GM12878 (cell line): ENCODE measurements around the gene CDC5L. TPM values are rescaled to one million over a fixed set of nuclear protein-coding genes. Genes with fewer than 3 reads are reported as not detected.

ENCODE experiments used
- ATAC-seq: fragments of 200-7000 bp; cut with Tn5 transposase; 3 replicates; pipeline ENCODE4 v1.9.1; 2020; ENCODE audit warnings: mild to moderate bottlenecking, moderate library complexity
- BruUV-seq: library from RNA; stranded (reverse); fragments of 400-500 nt; replicated peaks from 2 replicates; lab custom pipeline; 2021; lab: Mats Ljungman, UMichigan
- CTCF ChIA-PET: fragments of 300-600 bp; sonication (Branson Sonifier 250); formaldehyde crosslinking; extraction: SDS; loops from one replicate; lab custom pipeline; 2021; ENCODE audit warnings: inconsistent platforms; lab: Yijun Ruan, JAX
- POLR2A ChIA-PET: fragments of 350-600 bp; formaldehyde crosslinking; extraction: SDS; loops from one replicate; lab custom pipeline; 2021; ENCODE audit warnings: inconsistent platforms; lab: Charles Lee
- RAD21 ChIA-PET: fragments of 300-600 bp; sonication (Branson Sonifier 250); formaldehyde crosslinking; loops from one replicate; lab custom pipeline; 2023; ENCODE audit warnings: antibody characterized with exemption; ENCODE audit not compliant: unreplicated experiment; lab: Charles Lee
- SMC1A ChIA-PET: fragments of 300-600 bp; sonication (Branson Sonifier 250); formaldehyde crosslinking; loops from one replicate; lab custom pipeline; 2023; ENCODE audit not compliant: unreplicated experiment, uncharacterized antibody; lab: Charles Lee
- DNase-seq: peaks from one replicate; pipeline ENCODE4 v3.0.0-alpha.2; 2011; ENCODE audit warnings: low read depth, low spot score
- FAIRE-seq: peaks from 3 replicates; lab custom pipeline; 2011; peaks lifted over from hg19 to GRCh38; lab: Jason Lieb, UNC
- H2AFZ ChIP-seq: 2 replicates; pipeline ENCODE4 v1.6.0; 2011; ENCODE audit warnings: low read depth, low read length, control low read depth; ENCODE audit not compliant: control insufficient read depth
- H3K27ac ChIP-seq: 2 replicates; pipeline ENCODE4 v1.5.1; 2011; ENCODE audit warnings: control low read depth; ENCODE audit not compliant: control insufficient read depth, insufficient read depth
- H3K27me3 ChIP-seq, 2 experiments: replicated peaks in 1 of 2; 2 replicates each; pipeline versions ENCODE4 v1.6.0 to v1.6.1; 2011; ENCODE audit warnings: low read length in 1 of 2; ENCODE audit not compliant: control insufficient read depth in 2 of 2, insufficient read depth in 2 of 2
- H3K36me3 ChIP-seq, 2 experiments: 2 replicates each; pipeline ENCODE4 v1.5.1; 2011; ENCODE audit warnings: low read length in 1 of 2; ENCODE audit not compliant: control insufficient read depth in 2 of 2, insufficient read depth in 2 of 2
- H3K4me1 ChIP-seq: 2 replicates; pipeline ENCODE4 v1.6.1; 2011; ENCODE audit warnings: mild to moderate bottlenecking, low read length, moderate library complexity, mixed read lengths; ENCODE audit not compliant: control insufficient read depth, insufficient read depth
- H3K4me2 ChIP-seq: 2 replicates; pipeline ENCODE4 v1.6.0; 2011; ENCODE audit warnings: control low read depth; ENCODE audit not compliant: control insufficient read depth, insufficient read depth
- H3K4me3 ChIP-seq: fragments of 200-600 bp; sonication (generic); 2 replicates; pipeline ENCODE4 v1.5.1; 2016
- H3K79me2 ChIP-seq: 2 replicates; pipeline ENCODE4 v1.6.0; 2011; ENCODE audit warnings: low read length; ENCODE audit not compliant: control insufficient read depth, insufficient read depth
- H3K9ac ChIP-seq: 2 replicates; pipeline ENCODE4 v1.8.0; 2011; ENCODE audit warnings: low read length, control low read depth, mixed read lengths; ENCODE audit not compliant: control insufficient read depth, insufficient read depth
- H3K9me3 ChIP-seq: replicated peaks from 3 replicates; pipeline ENCODE4 v1.5.1; 2011; ENCODE audit warnings: mild to moderate bottlenecking, low read length; ENCODE audit not compliant: control insufficient read depth, insufficient read depth
- H4K20me1 ChIP-seq: 2 replicates; pipeline ENCODE4 v1.6.0; 2011; ENCODE audit not compliant: control insufficient read depth, insufficient read depth
- DPF2 ChIP-seq: fragments of 450-650 bp; IDR thresholded peaks from 2 replicates; pipeline ENCODE4 v1.6.1; 2017; ENCODE audit warnings: mild to moderate bottlenecking
- FOS ChIP-seq: IDR thresholded peaks from 3 replicates; pipeline ENCODE4 v1.6.1; 2011; ENCODE audit warnings: borderline replicate concordance; ENCODE audit not compliant: insufficient read length; ENCODE audit errors: extremely low read depth
- FOXM1 ChIP-seq: IDR thresholded peaks from 2 replicates; pipeline ENCODE4 v1.6.1; 2012; ENCODE audit warnings: low read depth, mild to moderate bottlenecking, inconsistent platforms, low read length, moderate library complexity
- GATAD2B ChIP-seq: fragments of 450-650 bp; conservative IDR thresholded peaks from 2 replicates; pipeline ENCODE4 v1.6.1; 2017; ENCODE audit warnings: low read depth, mild to moderate bottlenecking, moderate library complexity
- MEF2A ChIP-seq: IDR thresholded peaks from 2 replicates; pipeline ENCODE4 v1.6.1; 2011; ENCODE audit warnings: low read depth, mild to moderate bottlenecking, low read length, moderate library complexity; ENCODE audit not compliant: insufficient read depth
- NFIC ChIP-seq: IDR thresholded peaks from 2 replicates; pipeline ENCODE4 v1.6.1; 2012; ENCODE audit warnings: low read depth, mild to moderate bottlenecking, inconsistent platforms, low read length, moderate library complexity
- SP1 ChIP-seq: IDR thresholded peaks from one replicate; pipeline ENCODE4 v1.6.1; 2011; ENCODE audit warnings: low read depth, low read length
- SREBF2 ChIP-seq: IDR thresholded peaks from 2 replicates; pipeline ENCODE4 v1.6.1; 2012; ENCODE audit warnings: mild to moderate bottlenecking, low read length
- SUZ12 ChIP-seq: fragments of 200-600 bp; sonication (generic); IDR thresholded peaks from one replicate; pipeline ENCODE4 v1.6.1; 2018; ENCODE audit warnings: antibody characterized with exemption, mild to moderate bottlenecking; ENCODE audit not compliant: unreplicated experiment
- whole genome bisulfite sequencing: methylation state at CpG from one replicate; pipeline ENCODE4 v1.1.6; 2016; ENCODE audit warnings: low lambda C conversion rate; ENCODE audit not compliant: insufficient replicate concordance, insufficient coverage; ENCODE audit errors: missing lambda C conversion rate; 5-methylcytosine and 5-hydroxymethylcytosine counted together
- in situ Hi-C: fragments of 300-500 bp; cut with MboI; formaldehyde crosslinking; loops from 9 replicates; pipeline ENCODE4 v1.14.3; 2018; ENCODE audit warnings: mixed read lengths
- intact Hi-C: fragments of 100-400 bp; cut with micrococcal nuclease; formaldehyde crosslinking; loops from one replicate; pipeline ENCODE4 v1.14.2; 2022; ENCODE audit not compliant: unreplicated experiment
- polyA plus RNA-seq, 11 experiments: library from polyadenylated mRNA; depleted of rRNA in 4 of 11; unstranded in 6 of 11; stranded (reverse) in 5 of 11; fragments of >200 nt; fragmentation: Nextera tagmentation in 4 of 11; fragmentation: Illumina TruSeq in 1 of 11; extraction: Ambion mirVana in 4 of 11; extraction: Trizol in 1 of 11; gene quantifications; 1 replicate in 1 of 11; 2 replicates in 10 of 11; pipeline versions ENCODE4 v1.2.1 to v1.2.3, GENCODE V29; 2011 to 2016; ENCODE audit warnings: inconsistent platforms in 2 of 11, missing spikeins in 2 of 11, low read depth in 1 of 11
- total RNA-seq, 4 experiments: library from RNA; depleted of rRNA in 3 of 4; stranded (reverse); fragments of >200 nt in 3 of 4; fragmentation: Illumina TruSeq in 1 of 4; extraction: Trizol in 1 of 4; gene quantifications; 2 replicates each; pipeline versions ENCODE4 v1.2.1 to v1.2.3, GENCODE V29; 2013 to 2021
- TF ChIP-seq, protein P1 (sequence below): fragments of 450-650 bp; IDR thresholded peaks from 2 replicates; pipeline ENCODE4 v1.6.1; 2017; ENCODE audit warnings: mild to moderate bottlenecking
- TF ChIP-seq, protein P2 (sequence below): fragments of 450-650 bp; IDR thresholded peaks from 2 replicates; pipeline ENCODE4 v1.6.1; 2018; ENCODE audit warnings: borderline replicate concordance, mild to moderate bottlenecking; ENCODE audit not compliant: partially characterized antibody
- TF ChIP-seq, protein P3 (sequence below): fragments of 450-650 bp; formaldehyde crosslinking; IDR thresholded peaks from 2 replicates; pipeline ENCODE4 v1.4.0; 2022; ENCODE audit warnings: mild to moderate bottlenecking, moderate library complexity

Gene CDC5L
- total and polyA plus RNA-seq, 10 of the 15 experiments (the other 5 are each of a cell fraction or from before 2014, with no cell fraction given) = 13.2 to 29.4 (median 18.8) TPM

DNA sequence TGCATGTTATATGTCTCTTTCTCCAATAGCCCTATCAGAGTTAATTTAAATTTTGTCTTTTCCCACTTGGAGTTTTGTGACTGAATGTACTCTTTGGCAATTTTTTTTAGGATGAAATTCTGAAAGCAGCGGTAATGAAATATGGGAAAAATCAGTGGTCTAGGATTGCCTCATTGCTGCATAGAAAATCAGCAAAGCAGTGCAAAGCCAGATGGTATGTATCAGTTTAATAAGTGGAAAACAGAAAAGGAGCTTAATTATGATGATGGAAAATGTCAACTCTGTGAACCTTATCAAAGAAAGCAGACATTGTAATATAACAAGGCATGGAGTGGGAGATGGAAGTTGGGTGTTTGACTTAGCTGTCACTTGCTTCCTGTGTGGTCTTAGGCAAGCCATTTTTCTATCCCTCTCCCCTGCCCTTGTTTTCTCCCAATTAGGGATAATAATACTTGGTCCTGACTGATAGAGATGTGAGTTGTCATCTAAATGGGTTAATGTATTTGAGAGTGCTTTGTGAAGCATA lies 2.7 kb downstream of the CDC5L start:
- Histone ChIP-seq H3K79me2 (peaks cover 34% of the 10 kb centered on the region), H3K27ac (no peak overlapping the region), H3K9me3 (no peaks in the 10 kb centered on the region), H3K9ac (no peak overlapping the region), H3K4me2 (peak overlapping the region; percentile 92), H4K20me1 (no peaks in the 10 kb centered on the region), H3K27me3 (no peaks in the 10 kb centered on the region), H3K4me1 (peaks cover 5% of the 10 kb centered on the region), H3K4me3 (peak overlapping the region; percentile 34; the same call in 1 of the 2 replicates), H3K36me3 (peaks cover 6 to 21% of the 10 kb centered on the region in 2 experiments), H2AFZ (no peak overlapping the region)
- RAD21 ChIA-PET = no interaction called here
- DNase-seq (no peak), FAIRE-seq (no peak), ATAC-seq (no peak)
- BruUV-seq = no TSS peak
- SMC1A ChIA-PET = interaction anchor here (0.7 to 1.1 kb wide), 3 partner anchors 11 to 294 kb away, joined by 3 read pairs; no protein-coding TSS in a partner anchor
- CTCF ChIA-PET = interaction anchor here (0.7 to 1.2 kb wide), 4 partner anchors 12 to 295 kb away, joined by 3 to 4 read pairs (median 3); no protein-coding TSS in a partner anchor
- in situ Hi-C loops (no loop called here), intact Hi-C loops (no loop called here)
- 93% methylated on average over 1 of the region's 1 CpG for WGBS
- POLR2A ChIA-PET = interaction anchor here (0.6 to 1.2 kb wide), 2 partner anchors 13 to 295 kb away, joined by 3 to 5 read pairs; no protein-coding TSS in a partner anchor
- TF ChIP-seq NFIC (no peak), DPF2 (no peak), SREBF2 (no peak), GATAD2B (no peak), MEF2A (no peak), SP1 (no peak), FOS (no peak), FOXM1 (no peak), SUZ12 (no peak)
- TF ChIP-seq, protein P1, sequence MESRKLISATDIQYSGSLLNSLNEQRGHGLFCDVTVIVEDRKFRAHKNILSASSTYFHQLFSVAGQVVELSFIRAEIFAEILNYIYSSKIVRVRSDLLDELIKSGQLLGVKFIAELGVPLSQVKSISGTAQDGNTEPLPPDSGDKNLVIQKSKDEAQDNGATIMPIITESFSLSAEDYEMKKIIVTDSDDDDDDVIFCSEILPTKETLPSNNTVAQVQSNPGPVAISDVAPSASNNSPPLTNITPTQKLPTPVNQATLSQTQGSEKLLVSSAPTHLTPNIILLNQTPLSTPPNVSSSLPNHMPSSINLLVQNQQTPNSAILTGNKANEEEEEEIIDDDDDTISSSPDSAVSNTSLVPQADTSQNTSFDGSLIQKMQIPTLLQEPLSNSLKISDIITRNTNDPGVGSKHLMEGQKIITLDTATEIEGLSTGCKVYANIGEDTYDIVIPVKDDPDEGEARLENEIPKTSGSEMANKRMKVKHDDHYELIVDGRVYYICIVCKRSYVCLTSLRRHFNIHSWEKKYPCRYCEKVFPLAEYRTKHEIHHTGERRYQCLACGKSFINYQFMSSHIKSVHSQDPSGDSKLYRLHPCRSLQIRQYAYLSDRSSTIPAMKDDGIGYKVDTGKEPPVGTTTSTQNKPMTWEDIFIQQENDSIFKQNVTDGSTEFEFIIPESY = no peak
- TF ChIP-seq, protein P2, sequence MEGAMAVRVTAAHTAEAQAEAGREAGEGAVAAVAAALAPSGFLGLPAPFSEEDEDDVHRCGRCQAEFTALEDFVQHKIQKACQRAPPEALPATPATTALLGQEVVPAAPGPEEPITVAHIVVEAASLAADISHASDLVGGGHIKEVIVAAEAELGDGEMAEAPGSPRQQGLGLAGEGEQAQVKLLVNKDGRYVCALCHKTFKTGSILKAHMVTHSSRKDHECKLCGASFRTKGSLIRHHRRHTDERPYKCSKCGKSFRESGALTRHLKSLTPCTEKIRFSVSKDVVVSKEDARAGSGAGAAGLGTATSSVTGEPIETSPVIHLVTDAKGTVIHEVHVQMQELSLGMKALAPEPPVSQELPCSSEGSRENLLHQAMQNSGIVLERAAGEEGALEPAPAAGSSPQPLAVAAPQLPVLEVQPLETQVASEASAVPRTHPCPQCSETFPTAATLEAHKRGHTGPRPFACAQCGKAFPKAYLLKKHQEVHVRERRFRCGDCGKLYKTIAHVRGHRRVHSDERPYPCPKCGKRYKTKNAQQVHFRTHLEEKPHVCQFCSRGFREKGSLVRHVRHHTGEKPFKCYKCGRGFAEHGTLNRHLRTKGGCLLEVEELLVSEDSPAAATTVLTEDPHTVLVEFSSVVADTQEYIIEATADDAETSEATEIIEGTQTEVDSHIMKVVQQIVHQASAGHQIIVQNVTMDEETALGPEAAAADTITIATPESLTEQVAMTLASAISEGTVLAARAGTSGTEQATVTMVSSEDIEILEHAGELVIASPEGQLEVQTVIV = no peak
- TF ChIP-seq, protein P3, sequence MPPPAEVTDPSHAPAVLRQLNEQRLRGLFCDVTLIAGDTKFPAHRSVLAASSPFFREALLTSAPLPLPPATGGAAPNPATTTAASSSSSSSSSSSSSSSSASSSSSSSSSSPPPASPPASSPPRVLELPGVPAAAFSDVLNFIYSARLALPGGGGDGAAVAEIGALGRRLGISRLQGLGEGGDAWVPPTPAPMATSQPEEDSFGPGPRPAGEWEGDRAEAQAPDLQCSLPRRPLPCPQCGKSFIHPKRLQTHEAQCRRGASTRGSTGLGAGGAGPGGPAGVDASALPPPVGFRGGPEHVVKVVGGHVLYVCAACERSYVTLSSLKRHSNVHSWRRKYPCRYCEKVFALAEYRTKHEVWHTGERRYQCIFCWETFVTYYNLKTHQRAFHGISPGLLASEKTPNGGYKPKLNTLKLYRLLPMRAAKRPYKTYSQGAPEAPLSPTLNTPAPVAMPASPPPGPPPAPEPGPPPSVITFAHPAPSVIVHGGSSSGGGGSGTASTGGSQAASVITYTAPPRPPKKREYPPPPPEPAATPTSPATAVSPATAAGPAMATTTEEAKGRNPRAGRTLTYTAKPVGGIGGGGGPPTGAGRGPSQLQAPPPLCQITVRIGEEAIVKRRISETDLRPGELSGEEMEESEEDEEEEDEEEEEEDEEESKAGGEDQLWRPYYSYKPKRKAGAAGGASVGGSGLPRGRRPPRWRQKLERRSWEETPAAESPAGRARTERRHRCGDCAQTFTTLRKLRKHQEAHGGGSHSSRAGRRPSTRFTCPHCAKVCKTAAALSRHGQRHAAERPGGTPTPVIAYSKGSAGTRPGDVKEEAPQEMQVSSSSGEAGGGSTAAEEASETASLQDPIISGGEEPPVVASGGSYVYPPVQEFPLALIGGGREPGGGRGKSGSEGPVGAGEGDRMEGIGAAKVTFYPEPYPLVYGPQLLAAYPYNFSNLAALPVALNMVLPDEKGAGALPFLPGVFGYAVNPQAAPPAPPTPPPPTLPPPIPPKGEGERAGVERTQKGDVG = no peak
